ENCODE results near the gene GPR161.
"Not testable (repeated sequence)": the region's sequence is repeated elsewhere in the genome, so short reads cannot be mapped to it uniquely, and the experiment has no call there.

Gene GPR161

GRCh38 chr1:168167806-168168205 lies 31.1 kb upstream of the GPR161 start:
- Histone ChIP-seq H3K27me3 (replicated peaks; ENCODE audit: control insufficient read depth, insufficient read depth, low read length, poor library complexity, severe bottlenecking) (no peaks in the 10 kb centered on the region), H3K27ac (ENCODE audit: insufficient read depth, low read length, poor library complexity, severe bottlenecking) (no peak overlapping the region), H3K4me3 (ENCODE audit: insufficient read depth, low read depth, low read length, poor library complexity, severe bottlenecking) (no peak overlapping the region), H3K36me3 (ENCODE audit: control insufficient read depth, insufficient read depth, low read length) (no peaks in the 10 kb centered on the region), H3K9me3 (ENCODE audit: control insufficient read depth, low read length) (no peaks in the 10 kb centered on the region), H3K4me1 (ENCODE audit: control insufficient read depth, insufficient read depth, low read length, poor library complexity, severe bottlenecking) (no peaks in the 10 kb centered on the region)
- DNase-seq = no peak

DNA sequence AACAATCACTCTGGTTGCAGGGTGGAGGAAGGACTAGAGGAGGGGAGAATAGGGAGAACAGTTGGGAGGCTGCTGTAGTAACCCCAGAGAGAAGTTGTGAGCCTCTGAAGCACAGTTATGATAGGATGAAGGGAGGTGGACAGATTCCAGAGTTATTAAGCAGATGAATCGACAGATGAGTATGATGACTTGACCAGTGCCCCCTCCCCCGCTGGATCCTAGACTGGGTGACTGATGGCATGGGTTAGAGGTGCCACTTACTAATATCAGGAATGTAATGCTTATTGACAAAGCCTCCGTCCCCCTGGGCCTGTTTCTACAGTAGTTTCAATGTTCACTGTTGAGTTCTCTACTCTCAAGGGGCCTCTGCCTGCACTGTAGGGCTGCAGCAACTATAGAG lies 28.0 kb upstream of the GPR161 start:
- Histone ChIP-seq H3K27me3 (replicated peaks; ENCODE audit: control insufficient read depth, insufficient read depth, low read length, poor library complexity, severe bottlenecking) (peaks cover 2% of the 10 kb centered on the region), H3K4me3 (ENCODE audit: insufficient read depth, low read depth, low read length, poor library complexity, severe bottlenecking) (no peak overlapping the region), H3K4me1 (ENCODE audit: control insufficient read depth, insufficient read depth, low read length, poor library complexity, severe bottlenecking) (no peaks in the 10 kb centered on the region), H3K36me3 (ENCODE audit: control insufficient read depth, insufficient read depth, low read length) (no peaks in the 10 kb centered on the region), H3K27ac (ENCODE audit: insufficient read depth, low read length, poor library complexity, severe bottlenecking) (no peak overlapping the region), H3K9me3 (ENCODE audit: control insufficient read depth, low read length) (no peaks in the 10 kb centered on the region)
- DNase-seq = no peak

DNA sequence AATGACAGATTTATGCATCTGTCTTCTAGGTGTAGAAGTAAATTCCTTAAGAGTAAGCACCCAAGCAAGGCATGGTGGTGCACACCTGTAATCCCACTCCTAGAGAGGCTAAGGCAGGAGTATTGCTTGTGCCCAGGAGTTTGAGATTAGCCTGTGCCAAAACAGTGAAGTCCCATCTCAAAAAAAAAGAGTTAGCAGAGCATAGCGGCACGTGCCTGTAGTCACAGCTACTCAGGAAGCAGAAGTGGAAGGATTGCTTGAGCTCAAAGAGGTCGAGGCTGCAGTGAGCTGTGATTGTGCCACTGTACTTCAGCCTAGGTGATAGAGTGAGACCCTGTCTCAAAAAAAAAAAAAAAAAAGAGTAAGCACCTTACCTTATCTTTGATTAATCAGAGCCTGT lies 26.9 kb upstream of the GPR161 start:
- Histone ChIP-seq H3K4me3 (ENCODE audit: insufficient read depth, low read depth, low read length, poor library complexity, severe bottlenecking) (no peak overlapping the region), H3K27me3 (replicated peaks; ENCODE audit: control insufficient read depth, insufficient read depth, low read length, poor library complexity, severe bottlenecking) (peaks cover 2% of the 10 kb centered on the region), H3K4me1 (ENCODE audit: control insufficient read depth, insufficient read depth, low read length, poor library complexity, severe bottlenecking) (no peaks in the 10 kb centered on the region), H3K9me3 (ENCODE audit: control insufficient read depth, low read length) (no peaks in the 10 kb centered on the region), H3K36me3 (ENCODE audit: control insufficient read depth, insufficient read depth, low read length) (no peaks in the 10 kb centered on the region), H3K27ac (ENCODE audit: insufficient read depth, low read length, poor library complexity, severe bottlenecking) (no peak overlapping the region)
- no peak for DNase-seq

- Histone ChIP-seq H3K4me1 (ENCODE audit: control insufficient read depth, insufficient read depth, low read length, poor library complexity, severe bottlenecking) (no peaks in the 10 kb centered on the region), H3K4me3 (ENCODE audit: insufficient read depth, low read depth, low read length, poor library complexity, severe bottlenecking) (no peak overlapping the region), H3K9me3 (ENCODE audit: control insufficient read depth, low read length) (no peaks in the 10 kb centered on the region), H3K36me3 (ENCODE audit: control insufficient read depth, insufficient read depth, low read length) (no peaks in the 10 kb centered on the region), H3K27ac (ENCODE audit: insufficient read depth, low read length, poor library complexity, severe bottlenecking) (no peak overlapping the region), H3K27me3 (replicated peaks; ENCODE audit: control insufficient read depth, insufficient read depth, low read length, poor library complexity, severe bottlenecking) (peaks cover 2% of the 10 kb centered on the region)
- DNase-seq = no peak
Observed at GRCh38 chr1:168161459-168161858, 24.7 kb upstream of the GPR161 start.

DNA sequence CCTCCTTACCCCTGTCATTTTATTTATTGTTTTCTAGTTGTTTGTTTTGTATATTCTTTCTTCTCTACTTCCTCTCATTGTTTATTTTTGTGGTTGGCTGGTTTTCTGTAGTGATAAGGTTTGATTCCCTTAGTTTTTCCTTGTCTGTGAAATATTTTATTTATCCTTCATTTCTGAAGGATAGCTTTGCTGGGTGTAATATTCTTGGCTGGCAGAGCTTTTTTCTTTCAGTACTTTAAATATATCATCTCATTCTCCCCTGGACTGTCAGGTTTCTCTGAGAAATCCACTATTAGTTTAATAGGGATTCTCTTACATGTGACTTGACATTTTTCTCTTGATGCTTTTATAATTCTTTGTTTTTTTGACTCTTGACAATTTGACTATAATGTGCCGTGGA lies 23.2 kb upstream of the GPR161 start:
- no peaks in the 10 kb centered on the region for H3K36me3 ChIP-seq (ENCODE audit: control insufficient read depth, insufficient read depth, low read length)
- no peak overlapping the region for H3K27ac ChIP-seq (ENCODE audit: insufficient read depth, low read length, poor library complexity, severe bottlenecking)
- DNase-seq = no peak
- no peak overlapping the region for H3K4me3 ChIP-seq (ENCODE audit: insufficient read depth, low read depth, low read length, poor library complexity, severe bottlenecking)
- H3K4me1 ChIP-seq (ENCODE audit: control insufficient read depth, insufficient read depth, low read length, poor library complexity, severe bottlenecking) = no peaks in the 10 kb centered on the region
- peaks cover 2% of the 10 kb centered on the region for H3K27me3 ChIP-seq (replicated peaks; ENCODE audit: control insufficient read depth, insufficient read depth, low read length, poor library complexity, severe bottlenecking)
- no peaks in the 10 kb centered on the region for H3K9me3 ChIP-seq (ENCODE audit: control insufficient read depth, low read length)

GRCh38 chr1:168159251-168159650 lies 22.5 kb upstream of the GPR161 start:
- no peaks in the 10 kb centered on the region for H3K36me3 ChIP-seq (ENCODE audit: control insufficient read depth, insufficient read depth, low read length)
- H3K4me1 ChIP-seq (ENCODE audit: control insufficient read depth, insufficient read depth, low read length, poor library complexity, severe bottlenecking) = no peaks in the 10 kb centered on the region
- peaks cover 2% of the 10 kb centered on the region for H3K27me3 ChIP-seq (replicated peaks; ENCODE audit: control insufficient read depth, insufficient read depth, low read length, poor library complexity, severe bottlenecking)
- H3K9me3 ChIP-seq (ENCODE audit: control insufficient read depth, low read length) = no peaks in the 10 kb centered on the region
- no peak for DNase-seq
- H3K4me3 ChIP-seq (ENCODE audit: insufficient read depth, low read depth, low read length, poor library complexity, severe bottlenecking) = no peak overlapping the region
- H3K27ac ChIP-seq (ENCODE audit: insufficient read depth, low read length, poor library complexity, severe bottlenecking) = no peak overlapping the region

GRCh38 chr1:168157638-168158037 lies 20.9 kb upstream of the GPR161 start:
- no peaks in the 10 kb centered on the region for H3K36me3 ChIP-seq (ENCODE audit: control insufficient read depth, insufficient read depth, low read length)
- H3K4me3 ChIP-seq (ENCODE audit: insufficient read depth, low read depth, low read length, poor library complexity, severe bottlenecking) = no peak overlapping the region
- no peak for DNase-seq
- no peaks in the 10 kb centered on the region for H3K4me1 ChIP-seq (ENCODE audit: control insufficient read depth, insufficient read depth, low read length, poor library complexity, severe bottlenecking)
- H3K9me3 ChIP-seq (ENCODE audit: control insufficient read depth, low read length) = no peaks in the 10 kb centered on the region
- peaks cover 1% of the 10 kb centered on the region for H3K27me3 ChIP-seq (replicated peaks; ENCODE audit: control insufficient read depth, insufficient read depth, low read length, poor library complexity, severe bottlenecking)
- no peak overlapping the region for H3K27ac ChIP-seq (ENCODE audit: insufficient read depth, low read length, poor library complexity, severe bottlenecking)

DNA sequence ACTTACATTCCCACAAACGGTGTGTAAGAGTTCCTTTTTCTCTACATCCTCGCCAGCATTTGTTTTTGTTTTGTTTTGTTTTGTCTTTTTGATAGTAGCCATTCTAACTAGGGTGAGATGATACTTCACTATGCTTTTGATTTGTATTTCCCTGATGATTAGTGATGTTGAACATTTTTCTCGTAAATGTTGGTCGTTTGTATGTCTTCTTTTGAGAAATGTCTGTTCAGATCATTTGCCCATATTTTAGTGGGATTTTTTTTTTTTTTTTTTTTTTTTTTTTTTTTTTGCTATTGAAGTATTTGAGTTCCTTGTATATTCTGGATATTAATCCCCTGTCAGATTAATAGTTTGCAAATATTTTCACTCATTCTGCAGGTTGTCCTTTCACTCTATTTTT lies 19.2 kb upstream of the GPR161 start:
- Histone ChIP-seq H3K36me3 (ENCODE audit: control insufficient read depth, insufficient read depth, low read length) (no peaks in the 10 kb centered on the region), H3K27me3 (replicated peaks; ENCODE audit: control insufficient read depth, insufficient read depth, low read length, poor library complexity, severe bottlenecking) (no peaks in the 10 kb centered on the region), H3K9me3 (ENCODE audit: control insufficient read depth, low read length) (no peaks in the 10 kb centered on the region), H3K27ac (ENCODE audit: insufficient read depth, low read length, poor library complexity, severe bottlenecking) (no peak overlapping the region), H3K4me1 (ENCODE audit: control insufficient read depth, insufficient read depth, low read length, poor library complexity, severe bottlenecking) (no peaks in the 10 kb centered on the region), H3K4me3 (ENCODE audit: insufficient read depth, low read depth, low read length, poor library complexity, severe bottlenecking) (no peak overlapping the region)
- no peak for DNase-seq

- DNase-seq; H3K27ac ChIP-seq (ENCODE audit: insufficient read depth, low read length, poor library complexity, severe bottlenecking); H3K27me3 ChIP-seq (replicated peaks; ENCODE audit: control insufficient read depth, insufficient read depth, low read length, poor library complexity, severe bottlenecking); H3K4me1 ChIP-seq (ENCODE audit: control insufficient read depth, insufficient read depth, low read length, poor library complexity, severe bottlenecking); H3K4me3 ChIP-seq (ENCODE audit: insufficient read depth, low read depth, low read length, poor library complexity, severe bottlenecking); H3K36me3 ChIP-seq (ENCODE audit: control insufficient read depth, insufficient read depth, low read length); H3K9me3 ChIP-seq (ENCODE audit: control insufficient read depth, low read length): not testable (repeated sequence)
Observed at GRCh38 chr1:168154707-168155106, 18.0 kb upstream of the GPR161 start.

- no peak overlapping the region for H3K27ac ChIP-seq (ENCODE audit: insufficient read depth, low read length, poor library complexity, severe bottlenecking)
- H3K4me3 ChIP-seq (ENCODE audit: insufficient read depth, low read depth, low read length, poor library complexity, severe bottlenecking) = no peak overlapping the region
- no peaks in the 10 kb centered on the region for H3K36me3 ChIP-seq (ENCODE audit: control insufficient read depth, insufficient read depth, low read length)
- H3K27me3 ChIP-seq (replicated peaks; ENCODE audit: control insufficient read depth, insufficient read depth, low read length, poor library complexity, severe bottlenecking) = no peaks in the 10 kb centered on the region
- H3K9me3 ChIP-seq (ENCODE audit: control insufficient read depth, low read length) = no peaks in the 10 kb centered on the region
- no peaks in the 10 kb centered on the region for H3K4me1 ChIP-seq (ENCODE audit: control insufficient read depth, insufficient read depth, low read length, poor library complexity, severe bottlenecking)
- DNase-seq = no peak
Observed at GRCh38 chr1:168151935-168152334, 15.2 kb upstream of the GPR161 start.

DNA sequence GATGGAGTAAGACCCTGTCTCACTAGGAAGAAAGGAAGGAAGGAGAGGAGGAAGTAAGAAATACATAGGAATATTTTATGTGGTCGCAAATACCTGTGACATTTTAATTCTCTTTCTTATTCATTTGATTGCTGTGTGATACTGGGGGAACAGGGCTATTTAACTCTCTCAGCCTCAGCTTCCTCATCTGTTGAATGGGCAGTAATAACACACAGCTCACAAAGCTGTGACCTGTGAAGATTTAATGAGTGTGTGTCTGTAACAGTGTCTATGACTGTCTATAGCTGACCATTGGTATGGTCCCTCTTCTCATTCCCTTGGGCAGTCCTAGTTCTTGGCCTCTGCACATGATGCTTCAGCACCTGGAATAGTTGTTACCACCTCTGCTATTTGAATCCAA lies 13.6 kb upstream of the GPR161 start:
- no peak for DNase-seq
- Histone ChIP-seq H3K9me3 (ENCODE audit: control insufficient read depth, low read length) (no peaks in the 10 kb centered on the region), H3K4me1 (ENCODE audit: control insufficient read depth, insufficient read depth, low read length, poor library complexity, severe bottlenecking) (no peaks in the 10 kb centered on the region), H3K27me3 (replicated peaks; ENCODE audit: control insufficient read depth, insufficient read depth, low read length, poor library complexity, severe bottlenecking) (no peaks in the 10 kb centered on the region), H3K36me3 (ENCODE audit: control insufficient read depth, insufficient read depth, low read length) (no peaks in the 10 kb centered on the region), H3K27ac (ENCODE audit: insufficient read depth, low read length, poor library complexity, severe bottlenecking) (no peak overlapping the region), H3K4me3 (ENCODE audit: insufficient read depth, low read depth, low read length, poor library complexity, severe bottlenecking) (no peak overlapping the region)

Data from effector memory CD4-positive, alpha-beta T cell (primary cell).